CD4-positive, CD25-positive, alpha-beta regulatory T cell (primary cell): ENCODE data around the gene PCNP. TPM values are rescaled to one million over a fixed set of nuclear protein-coding genes. Genes with fewer than 3 reads are reported as not detected.
A peak's percentile ranks its signal among the peaks of the same experiment; 100 is the strongest.
"Not testable (repeated sequence)": the region's sequence is repeated elsewhere in the genome, so short reads cannot be mapped to it uniquely, and the experiment has no call there.

Source experiments
- ATAC-seq, 2 donors: fragments of 150-1000 bp; cut with Tn5 transposase; one replicate each; pipeline ENCODE4 v1.10.0; 2021; ENCODE audit warnings: low read depth in 2 of 2, moderate number of reproducible peaks in 2 of 2, moderate library complexity in 1 of 2
- DNase-seq, 3 donors: peaks; one replicate each; pipeline versions ENCODE4 v3.0.0 to v3.0.0-alpha.2; 2012 to 2022; ENCODE audit warnings: mixed read lengths in 1 of 3
- H3K27ac ChIP-seq: one replicate; pipeline ENCODE4 v1.7.0; 2013; ENCODE audit warnings: mild to moderate bottlenecking, low read length; ENCODE audit not compliant: insufficient read depth, poor library complexity, severe bottlenecking
- H3K27me3 ChIP-seq: one replicate; pipeline ENCODE4 v1.7.0; 2013; ENCODE audit warnings: low read length; ENCODE audit not compliant: control insufficient read depth, insufficient read depth
- H3K36me3 ChIP-seq: one replicate; pipeline ENCODE4 v1.7.0; 2013; ENCODE audit warnings: mild to moderate bottlenecking, low read length, moderate library complexity; ENCODE audit not compliant: control insufficient read depth, insufficient read depth
- H3K4me1 ChIP-seq: 2 replicates; pipeline ENCODE4 v1.7.0; 2013; ENCODE audit warnings: mild to moderate bottlenecking, low read length; ENCODE audit not compliant: insufficient read depth, control insufficient read depth, poor library complexity, severe bottlenecking
- H3K4me3 ChIP-seq: one replicate; pipeline ENCODE4 v1.7.0; 2013; ENCODE audit warnings: low read depth, mild to moderate bottlenecking, low read length, moderate library complexity
- H3K9me3 ChIP-seq, 2 experiments: 1 replicate in 1 of 2; 2 replicates in 1 of 2; pipeline ENCODE4 v1.7.0; 2013; ENCODE audit warnings: low read length in 2 of 2, mild to moderate bottlenecking in 1 of 2, moderate library complexity in 1 of 2; ENCODE audit not compliant: control insufficient read depth in 2 of 2
- H3K27ac Mint-ChIP-seq, 3 donors: one replicate each; pipeline ENCODE4 v1.8.0; 2020 to 2022; ENCODE audit warnings: mild to moderate bottlenecking in 3 of 3, mixed read lengths in 3 of 3, moderate library complexity in 2 of 3
- H3K27me3 Mint-ChIP-seq: one replicate; pipeline ENCODE4 v1.8.0; 2022; ENCODE audit warnings: mild to moderate bottlenecking, mixed read lengths
- H3K36me3 Mint-ChIP-seq: one replicate; pipeline ENCODE4 v1.8.0; 2020; ENCODE audit warnings: mixed read lengths
- H3K4me1 Mint-ChIP-seq, 4 donors: one replicate each; pipeline ENCODE4 v1.8.0; 2020 to 2022; ENCODE audit warnings: mixed read lengths in 4 of 4, mild to moderate bottlenecking in 1 of 4
- H3K4me3 Mint-ChIP-seq, 4 donors: one replicate each; pipeline ENCODE4 v1.8.0; 2020 to 2022; ENCODE audit warnings: mild to moderate bottlenecking in 4 of 4, mixed read lengths in 4 of 4, moderate library complexity in 3 of 4
- H3K9me3 Mint-ChIP-seq, 7 donors: one replicate each; pipeline ENCODE4 v1.8.0; 2020 to 2022; ENCODE audit warnings: mixed read lengths in 7 of 7, mild to moderate bottlenecking in 3 of 7, moderate library complexity in 2 of 7
- polyA plus RNA-seq, 4 donors: library from polyadenylated mRNA; unstranded; fragments of 300-500 nt; fragmentation: Illumina TruSeq; gene quantifications; one replicate each; pipeline ENCODE4 v1.2.3, GENCODE V29; 2021
- total RNA-seq: library from RNA; stranded (reverse); gene quantifications from one replicate; pipeline ENCODE4 v1.2.3, GENCODE V29; 2022

The PCNP gene
- total and polyA plus RNA-seq, 5 donors from 2014 or later: 99.8 to 144 (median 110) TPM

- DNase-seq: no peak
- Mint-ChIP-seq H3K27ac (no peak overlapping the region), H3K36me3 (no peaks in the 10 kb centered on the region), H3K9me3 (peaks cover 0 to 2% (median 0%) of the 10 kb centered on the region in 7 donors), H3K4me3 (no peak overlapping the region), H3K27me3 (no peaks in the 10 kb centered on the region), H3K4me1 (peaks cover 0 to 5% (median 3%) of the 10 kb centered on the region in 4 donors)
- Histone ChIP-seq H3K4me3 (no peak overlapping the region), H3K36me3 (no peaks in the 10 kb centered on the region), H3K9me3 (no peaks in the 10 kb centered on the region), H3K27ac (no peak overlapping the region), H3K27me3 (no peaks in the 10 kb centered on the region), H3K4me1 (no peaks in the 10 kb centered on the region)
- no peak for ATAC-seq
These were observed 61.4 kb downstream of the PCNP start for GRCh38 chr3:101635345-101635744.

- Mint-ChIP-seq H3K9me3 (peaks cover 0 to 2% (median 0%) of the 10 kb centered on the region in 7 donors), H3K27ac (peak overlapping the region in 2 of 3 donors; percentile 20 to 54), H3K27me3 (no peaks in the 10 kb centered on the region), H3K4me1 (peaks cover 0 to 5% (median 3%) of the 10 kb centered on the region in 4 donors), H3K36me3 (no peaks in the 10 kb centered on the region), H3K4me3 (no peak overlapping the region)
- Histone ChIP-seq H3K27me3 (no peaks in the 10 kb centered on the region), H3K4me1 (no peaks in the 10 kb centered on the region), H3K4me3 (no peak overlapping the region), H3K9me3 (no peaks in the 10 kb centered on the region), H3K27ac (no peak overlapping the region), H3K36me3 (no peaks in the 10 kb centered on the region)
- DNase-seq (peak; percentile 29 to 67 (median 63)), ATAC-seq (peak; percentile 78 to 80)
These were observed 62.2 kb downstream of the PCNP start for GRCh38 chr3:101635954-101636798.

- DNase-seq (no peak), ATAC-seq (no peak)
- Mint-ChIP-seq H3K9me3 (peaks cover 0 to 2% (median 0%) of the 10 kb centered on the region in 7 donors), H3K4me1 (peaks cover 0 to 5% (median 3%) of the 10 kb centered on the region in 4 donors), H3K27ac (no peak overlapping the region), H3K27me3 (no peaks in the 10 kb centered on the region), H3K36me3 (no peaks in the 10 kb centered on the region), H3K4me3 (no peak overlapping the region)
- no peak overlapping the region for H3K27ac ChIP-seq
- H3K4me3 ChIP-seq: no peak overlapping the region
- no peaks in the 10 kb centered on the region for H3K4me1 ChIP-seq
- no peaks in the 10 kb centered on the region for H3K9me3 ChIP-seq
- H3K36me3 ChIP-seq: no peaks in the 10 kb centered on the region
- H3K27me3 ChIP-seq: no peaks in the 10 kb centered on the region
These were observed 63.5 kb downstream of the PCNP start for GRCh38 chr3:101637451-101637850.

GRCh38 chr3:101638261-101638745 is 64.3 kb downstream of the PCNP start:
- Mint-ChIP-seq H3K9me3 (peaks cover 0 to 2% (median 0%) of the 10 kb centered on the region in 7 donors), H3K27ac (no peak overlapping the region), H3K27me3 (no peaks in the 10 kb centered on the region), H3K36me3 (no peaks in the 10 kb centered on the region), H3K4me3 (no peak overlapping the region), H3K4me1 (peaks cover 0 to 9% (median 5%) of the 10 kb centered on the region in 4 donors)
- H3K4me3 ChIP-seq: no peak overlapping the region
- H3K36me3 ChIP-seq: no peaks in the 10 kb centered on the region
- no peaks in the 10 kb centered on the region for H3K27me3 ChIP-seq
- DNase-seq: peak in 1 of 3 donors; percentile 17
- no peak for ATAC-seq
- H3K9me3 ChIP-seq: no peaks in the 10 kb centered on the region
- H3K27ac ChIP-seq: no peak overlapping the region
- no peaks in the 10 kb centered on the region for H3K4me1 ChIP-seq

- H3K9me3 Mint-ChIP-seq: peaks cover 0 to 2% (median 0%) of the 10 kb centered on the region in 7 donors
- peaks cover 5 to 20% (median 13%) of the 10 kb centered on the region in 4 donors for H3K4me1 Mint-ChIP-seq
- Histone ChIP-seq H3K27me3 (no peaks in the 10 kb centered on the region), H3K4me1 (peaks cover 9% of the 10 kb centered on the region), H3K9me3 (no peaks in the 10 kb centered on the region), H3K27ac (no peak overlapping the region), H3K36me3 (no peaks in the 10 kb centered on the region), H3K4me3 (no peak overlapping the region)
- no peak for DNase-seq
- no peak overlapping the region for H3K27ac Mint-ChIP-seq
- no peaks in the 10 kb centered on the region for H3K27me3 Mint-ChIP-seq
- ATAC-seq: no peak
- H3K4me3 Mint-ChIP-seq: no peak overlapping the region
- H3K36me3 Mint-ChIP-seq: no peaks in the 10 kb centered on the region
These were observed 65.4 kb downstream of the PCNP start for GRCh38 chr3:101639280-101639963.

GRCh38 chr3:101640256-101640655 is 66.3 kb downstream of the PCNP start:
- no peaks in the 10 kb centered on the region for H3K36me3 ChIP-seq
- H3K27ac ChIP-seq: no peak overlapping the region
- Mint-ChIP-seq H3K9me3 (no peaks in the 10 kb centered on the region), H3K27ac (no peak overlapping the region), H3K4me1 (peaks cover 10 to 28% (median 20%) of the 10 kb centered on the region in 4 donors), H3K4me3 (no peak overlapping the region), H3K36me3 (no peaks in the 10 kb centered on the region), H3K27me3 (no peaks in the 10 kb centered on the region)
- DNase-seq (no peak), ATAC-seq (no peak)
- no peak overlapping the region for H3K4me3 ChIP-seq
- H3K9me3 ChIP-seq: no peaks in the 10 kb centered on the region
- H3K27me3 ChIP-seq: no peaks in the 10 kb centered on the region
- H3K4me1 ChIP-seq: peaks cover 14% of the 10 kb centered on the region

- H3K9me3 ChIP-seq, H3K27me3 Mint-ChIP-seq, DNase-seq, H3K36me3 ChIP-seq, H3K36me3 Mint-ChIP-seq, H3K4me3 Mint-ChIP-seq, H3K27ac ChIP-seq, ATAC-seq, H3K9me3 Mint-ChIP-seq, H3K4me3 ChIP-seq, H3K27me3 ChIP-seq: not testable (repeated sequence)
- H3K4me1 ChIP-seq: peaks cover 14% of the 10 kb centered on the region
- Mint-ChIP-seq H3K27ac (peak overlapping the region in 1 of 3 donors; percentile 32), H3K4me1 (peaks cover 14 to 27% (median 22%) of the 10 kb centered on the region in 4 donors)
These were observed 67.6 kb downstream of the PCNP start for GRCh38 chr3:101641397-101642115.
